HG02642 (cell line): ENCODE data around the gene ZFP36.

Experiments used
- ATAC-seq: cut with Tn5 transposase; IDR thresholded peaks from one replicate; pipeline ENCODE4 v1.9.1; 2021; ENCODE audit warnings: mild to moderate bottlenecking; ENCODE audit not compliant: unreplicated experiment, poor library complexity

Gene ZFP36

GRCh38 chr19:39403331-39404312 lies 3.0 kb upstream of the ZFP36 start:
- peak; percentile 21 for ATAC-seq

- no peak for ATAC-seq
These were observed 1.2 kb upstream of the ZFP36 start for GRCh38 chr19:39405261-39405957.

GRCh38 chr19:39405958-39406655 lies 540 bp upstream of the ZFP36 start:
- ATAC-seq: no peak

DNA sequence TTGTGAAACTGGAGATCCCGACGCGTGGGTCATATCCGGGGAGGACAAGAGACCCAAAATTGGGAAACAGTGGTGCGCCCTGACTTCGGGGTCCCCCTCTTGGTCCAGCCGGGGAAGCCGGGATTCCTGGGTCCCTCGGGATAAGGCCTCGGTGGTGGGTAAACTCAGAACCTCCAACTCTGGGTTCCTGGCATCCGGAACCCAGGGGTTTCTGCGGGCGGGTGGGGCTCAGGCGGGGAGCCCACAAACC lies 688 bp downstream of the ZFP36 start:
- no peak for ATAC-seq

GRCh38 chr19:39407660-39408391 lies 1.2 kb downstream of the ZFP36 start:
- ATAC-seq: no peak

- no peak for ATAC-seq
These were observed 2.0 kb downstream of the ZFP36 start for GRCh38 chr19:39408392-39409207.

DNA sequence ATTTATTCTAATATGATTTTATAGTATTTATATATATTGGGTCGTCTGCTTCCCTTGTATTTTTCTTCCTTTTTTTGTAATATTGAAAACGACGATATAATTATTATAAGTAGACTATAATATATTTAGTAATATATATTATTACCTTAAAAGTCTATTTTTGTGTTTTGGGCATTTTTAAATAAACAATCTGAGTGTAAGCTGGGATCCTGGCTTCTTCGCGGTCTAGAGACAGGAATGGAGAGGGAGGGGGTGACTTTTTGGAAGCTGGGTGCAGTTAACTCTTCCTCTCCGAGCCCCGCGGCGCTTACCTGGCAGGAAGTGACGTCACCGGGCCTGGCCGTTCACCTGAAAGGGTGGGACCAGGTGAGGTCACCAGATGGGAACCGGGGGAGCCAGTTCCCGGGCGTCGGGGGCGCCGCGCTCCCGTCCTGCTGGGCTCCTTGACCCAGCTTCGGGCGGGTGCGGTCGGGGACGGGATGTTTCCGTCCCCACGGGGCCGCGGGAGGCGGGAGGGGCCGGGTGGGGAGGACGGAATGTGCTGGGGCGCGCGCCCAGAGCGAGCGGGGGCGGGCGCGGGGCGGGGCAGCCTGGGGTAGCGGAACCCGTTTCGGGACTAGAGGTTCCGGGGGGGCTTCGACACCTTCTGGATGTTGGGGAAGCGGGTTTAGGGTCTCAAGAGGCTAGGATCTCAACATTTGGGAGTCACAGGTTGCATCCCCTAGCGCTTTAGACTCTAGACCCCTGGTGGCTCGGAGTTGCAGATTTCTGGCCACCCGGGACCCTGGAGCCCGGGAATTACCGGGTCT lies 2.8 kb downstream of the ZFP36 start:
- ATAC-seq: no peak

DNA sequence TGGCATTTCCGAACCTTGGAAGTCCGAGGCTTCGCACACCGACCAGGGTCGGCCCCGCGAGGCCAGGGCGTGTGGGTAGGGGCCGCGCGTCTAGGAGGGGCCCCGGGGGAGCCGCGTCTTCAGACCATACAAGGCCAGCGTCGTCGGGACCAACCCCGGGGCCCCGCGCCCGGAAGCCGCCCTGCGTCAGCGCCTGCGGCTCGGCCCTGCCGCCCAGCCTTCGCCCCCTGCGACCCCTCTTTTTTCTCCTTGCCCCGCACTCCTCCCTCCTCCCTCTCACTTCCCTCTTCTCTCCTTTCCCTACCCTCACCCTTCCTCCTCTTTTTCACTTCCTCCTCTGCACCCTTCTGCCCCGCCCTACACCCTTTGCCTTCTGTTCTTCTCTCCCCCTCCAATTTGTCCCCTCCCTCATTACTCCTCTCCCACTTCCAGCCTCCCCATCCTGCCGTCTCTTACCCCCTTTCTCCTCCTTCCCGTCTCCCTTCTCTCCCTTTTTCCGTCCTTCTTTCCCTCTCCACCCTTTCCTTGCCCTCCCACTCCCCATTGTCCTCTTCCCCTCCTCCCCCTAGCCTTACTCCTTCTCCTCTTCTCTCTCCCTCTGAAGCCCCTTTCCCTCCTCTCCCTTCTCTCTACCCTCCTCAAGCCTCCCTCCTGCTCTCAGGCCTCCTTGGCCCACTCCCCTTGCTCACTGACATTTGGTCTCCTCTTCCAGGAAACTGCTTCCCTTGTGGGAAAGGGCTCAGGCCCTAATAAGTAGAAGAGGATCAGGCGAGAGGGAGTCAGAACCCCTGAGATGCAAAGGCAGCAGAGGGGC lies 3.6 kb downstream of the ZFP36 start:
- no peak for ATAC-seq

DNA sequence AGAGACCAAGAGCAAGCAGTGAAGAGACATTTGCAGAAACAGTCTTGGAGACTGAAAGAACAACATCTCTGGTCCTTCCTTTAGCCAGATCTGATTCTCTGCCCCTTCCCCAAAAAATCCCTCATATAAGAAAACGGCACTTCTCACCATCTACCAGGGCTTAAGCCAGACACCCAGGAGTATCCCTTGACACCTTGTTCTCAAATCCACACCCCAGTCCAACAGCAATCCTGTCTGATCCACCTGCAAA lies 4.1 kb downstream of the ZFP36 start:
- no peak for ATAC-seq

DNA sequence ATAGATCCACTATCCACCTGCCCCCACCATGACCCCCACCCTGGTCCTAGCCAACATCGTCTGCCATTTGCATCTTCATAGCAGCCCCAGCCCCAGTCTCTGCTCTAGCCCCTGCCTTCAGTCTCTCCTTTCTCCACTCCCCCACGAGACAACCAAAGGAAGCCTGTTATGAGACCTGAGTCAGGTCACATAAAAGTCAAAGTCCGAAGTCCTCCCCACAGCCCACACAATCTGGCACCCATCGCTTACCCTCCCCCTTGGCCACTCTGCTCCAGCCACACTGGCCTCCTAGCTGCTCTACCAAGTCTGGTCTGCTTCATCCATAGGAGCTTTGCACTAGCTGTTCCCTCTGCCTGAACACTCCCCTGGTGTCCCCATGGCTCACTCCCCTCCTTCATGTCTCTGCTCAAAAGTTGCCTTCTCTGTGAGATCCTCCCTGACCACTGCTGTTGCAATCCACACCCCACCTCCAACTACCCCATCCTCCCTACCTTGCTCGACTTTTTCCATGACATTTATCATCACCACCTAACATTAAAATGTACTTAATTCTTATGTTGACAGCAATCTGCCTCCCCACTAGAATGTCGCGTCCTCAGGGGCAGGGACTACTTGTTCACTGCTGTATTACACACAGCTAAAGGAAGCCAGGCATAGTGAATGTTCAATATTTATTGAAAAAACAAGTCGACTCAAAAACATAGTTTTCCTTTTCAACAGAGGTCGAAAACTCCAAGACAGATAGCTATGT lies 4.6 kb downstream of the ZFP36 start:
- ATAC-seq: no peak

GRCh38 chr19:39411832-39412099 lies 5.1 kb downstream of the ZFP36 start:
- ATAC-seq: peak; percentile 21

- ATAC-seq: peak; percentile 63
These were observed 5.6 kb downstream of the ZFP36 start, which contains the start of gene PLEKHG2 for GRCh38 chr19:39412100-39412866. TSS of gene PLEKHG2 (plus strand) at chr19:39412669. CDS start at chr19:39414087, 1,418 bp downstream.

DNA sequence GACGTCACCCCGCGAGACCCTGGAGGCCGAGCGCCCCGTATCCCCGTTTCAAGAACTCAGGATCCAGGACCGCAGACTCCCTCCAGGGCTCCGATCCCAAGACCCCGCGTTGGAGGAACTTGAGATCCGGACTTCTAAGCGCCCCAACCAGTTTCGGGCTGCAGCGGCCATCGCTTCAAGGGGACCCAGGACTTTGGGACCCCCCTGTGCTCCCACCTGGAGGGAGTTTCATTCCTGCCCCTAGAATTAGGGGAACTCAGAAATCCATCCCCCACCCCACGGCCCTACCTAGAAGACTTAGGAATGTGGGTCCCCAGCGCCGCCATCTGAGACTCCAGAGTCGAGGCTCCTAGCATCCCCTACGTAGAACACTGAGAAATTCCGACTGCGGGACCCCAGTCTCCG lies 6.2 kb downstream of the ZFP36 start:
- ATAC-seq: no peak

GRCh38 chr19:39413272-39413910 lies 6.7 kb downstream of the ZFP36 start:
- ATAC-seq: no peak

DNA sequence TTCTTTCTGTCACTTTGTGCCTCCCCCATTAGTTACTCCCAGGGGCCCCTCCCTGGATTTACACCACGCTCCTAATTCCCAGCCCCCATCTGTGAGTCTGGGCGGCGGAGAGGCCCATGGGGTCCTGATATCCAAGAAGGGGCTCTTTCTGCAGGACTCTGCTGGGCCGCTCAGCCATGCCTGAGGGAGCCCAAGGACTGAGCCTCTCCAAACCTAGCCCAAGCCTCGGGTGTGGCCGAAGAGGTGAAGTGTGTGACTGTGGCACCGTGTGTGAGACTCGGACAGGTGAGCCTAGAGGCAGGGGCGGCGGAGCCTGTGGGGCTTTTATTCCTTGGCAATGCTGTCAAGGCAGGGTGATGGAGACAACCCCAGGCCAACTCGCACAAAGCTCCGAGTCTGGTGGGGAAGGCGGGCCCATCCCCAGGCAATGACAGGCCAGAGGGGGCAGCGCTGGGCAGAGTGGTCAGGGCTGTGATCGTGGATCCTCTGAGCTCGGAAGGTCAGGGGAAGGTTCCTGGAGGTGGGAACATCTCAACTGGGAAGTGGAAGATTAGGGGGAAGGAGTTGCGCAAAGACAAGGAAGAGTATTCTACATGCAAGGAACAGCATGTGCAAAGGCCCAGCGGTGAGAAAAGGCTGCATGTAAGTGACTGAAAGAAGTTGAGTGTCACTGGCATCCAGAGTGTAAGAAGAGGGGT lies 7.4 kb downstream of the ZFP36 start:
- ATAC-seq: no peak
